HTR-8/SVneo (cell line): ENCODE measurements around the gene TNFAIP2.

Source experiments
- DNase-seq: peaks from one replicate; pipeline ENCODE4 v3.0.0; 2011; ENCODE audit warnings: low spot score, mixed read lengths; ENCODE audit not compliant: insufficient read length
- FAIRE-seq: peaks from 2 replicates; lab custom pipeline; 2011; peaks lifted over from hg19 to GRCh38; lab: Jason Lieb, UNC

TNFAIP2 gene

GRCh38 chr14:103091883-103092222 is 31.4 kb upstream of the TNFAIP2 start:
- no peak for DNase-seq
- FAIRE-seq, result no peak

GRCh38 chr14:103093856-103094405 is 29.3 kb upstream of the TNFAIP2 start:
- FAIRE-seq, result no peak
- no peak for DNase-seq

GRCh38 chr14:103094406-103095209 is 28.7 kb upstream of the TNFAIP2 start, which contains the start of gene EXOC3L4:
EXOC3L4 (plus strand) TSS chr14:103094725; CDS start chr14:103100220, 5,495 bp downstream.
- FAIRE-seq (no peak), DNase-seq (no peak)

- DNase-seq (no peak), FAIRE-seq (no peak)
Observed at GRCh38 chr14:103095210-103095778, 28.0 kb upstream of the TNFAIP2 start.

- DNase-seq, result no peak
- no peak for FAIRE-seq
Observed at GRCh38 chr14:103096387-103096786, 26.9 kb upstream of the TNFAIP2 start.

GRCh38 chr14:103097244-103097993 is 25.8 kb upstream of the TNFAIP2 start:
- FAIRE-seq, result no peak
- DNase-seq, result no peak

GRCh38 chr14:103097994-103098957 is 25.0 kb upstream of the TNFAIP2 start:
- FAIRE-seq (no peak), DNase-seq (no peak)

- FAIRE-seq, result no peak
- no peak for DNase-seq
Observed at GRCh38 chr14:103099081-103099732, 24.1 kb upstream of the TNFAIP2 start.

GRCh38 chr14:103099733-103100280 is 23.5 kb upstream of the TNFAIP2 start:
- DNase-seq, result no peak
- no peak for FAIRE-seq

GRCh38 chr14:103100281-103101121 is 22.8 kb upstream of the TNFAIP2 start:
- FAIRE-seq (no peak), DNase-seq (no peak)

- DNase-seq (no peak), FAIRE-seq (no peak)
Observed at GRCh38 chr14:103101257-103101962, 21.9 kb upstream of the TNFAIP2 start.

GRCh38 chr14:103101963-103102688 is 21.1 kb upstream of the TNFAIP2 start:
- FAIRE-seq (no peak), DNase-seq (no peak)

GRCh38 chr14:103102689-103103260 is 20.5 kb upstream of the TNFAIP2 start:
- no peak for DNase-seq

GRCh38 chr14:103103461-103104388 is 19.5 kb upstream of the TNFAIP2 start:
- FAIRE-seq, result peak; percentile 31
- DNase-seq, result peak; percentile 62

More at GRCh38 chr14:103102689-103103260, 20.5 kb upstream of the TNFAIP2 start:
- FAIRE-seq, result no peak

- FAIRE-seq (no peak), DNase-seq (no peak)
Observed at GRCh38 chr14:103104389-103104653, 18.9 kb upstream of the TNFAIP2 start.
